SU-DHL-6 (cell line): Measurements from ENCODE around the gene KIAA1586.

Source experiments
- H2AFZ ChIP-seq: fragments of 200-600 bp; sonication (generic); 2 replicates; pipeline ENCODE4 v1.6.1; 2014; ENCODE audit warnings: low read depth, mild to moderate bottlenecking, moderate library complexity, mixed read lengths, antibody characterized with exemption, low read length; ENCODE audit not compliant: severe bottlenecking
- H3F3A ChIP-seq: fragments of 200-600 bp; shearing (Covaris generic); 2 replicates; pipeline ENCODE4 v1.6.0; 2016; ENCODE audit warnings: antibody characterized with exemption, mild to moderate bottlenecking; ENCODE audit not compliant: insufficient read depth
- H3K27ac ChIP-seq: fragments of 200-600 bp; sonication (generic); 2 replicates; pipeline ENCODE4 v1.5.1; 2016; ENCODE audit warnings: low read depth, mild to moderate bottlenecking, low read length, moderate library complexity, mixed read lengths
- H3K27me3 ChIP-seq: fragments of 200-600 bp; sonication (generic), shearing (Covaris generic); 2 replicates; pipeline ENCODE4 v1.6.0; 2014; ENCODE audit warnings: mild to moderate bottlenecking, low read length
- H3K36me3 ChIP-seq: fragments of 200-600 bp; sonication (generic); 2 replicates; pipeline ENCODE4 v1.6.1; 2014; ENCODE audit warnings: mild to moderate bottlenecking, low read length, mixed read lengths
- H3K4me2 ChIP-seq: fragments of 300-600, 200-600 bp; shearing (Covaris generic), sonication (generic); 2 replicates; pipeline ENCODE4 v1.6.0; 2014; ENCODE audit warnings: low read length, low read depth, mild to moderate bottlenecking; ENCODE audit not compliant: poor library complexity, severe bottlenecking
- H3K4me3 ChIP-seq: fragments of 200-600 bp; sonication (generic); 2 replicates; pipeline ENCODE4 v1.5.1; 2014; ENCODE audit warnings: antibody characterized with exemption, low read length, mild to moderate bottlenecking, mixed read lengths; ENCODE audit not compliant: insufficient read depth, poor library complexity, severe bottlenecking
- H3K79me2 ChIP-seq: fragments of 200-600 bp; sonication (generic); 2 replicates; pipeline ENCODE4 v1.6.1; 2014; ENCODE audit warnings: mild to moderate bottlenecking, low read length, moderate library complexity; ENCODE audit not compliant: insufficient read depth
- H3K9ac ChIP-seq: fragments of 200-600 bp; sonication (generic); 2 replicates; pipeline ENCODE4 v1.7.0; 2014; ENCODE audit warnings: mild to moderate bottlenecking, low read length
- H3K9me2 ChIP-seq: fragments of 200-600 bp; sonication (generic); replicated peaks from 2 replicates; pipeline ENCODE4 v1.6.1; 2014; ENCODE audit warnings: low read length; ENCODE audit not compliant: insufficient read depth
- H3K9me3 ChIP-seq: fragments of 200-600 bp; sonication (generic); 2 replicates; pipeline ENCODE4 v1.6.1; 2014; ENCODE audit warnings: low read length, mixed read lengths; ENCODE audit not compliant: insufficient read depth
- H4K20me1 ChIP-seq: fragments of 200-600 bp; sonication (generic); 2 replicates; pipeline ENCODE4 v1.6.1; 2014; ENCODE audit warnings: low read depth, mild to moderate bottlenecking, antibody characterized with exemption, low read length, moderate library complexity, mixed read lengths
- CTCF ChIP-seq: fragments of 200-600 bp; sonication (generic); IDR thresholded peaks from one replicate; pipeline ENCODE4 v1.5.1; 2017; ENCODE audit warnings: antibody characterized with exemption, mild to moderate bottlenecking, low read length, moderate library complexity; ENCODE audit not compliant: insufficient read depth, poor library complexity, severe bottlenecking
- EZH2phosphoT487 ChIP-seq: fragments of 200-600 bp; sonication (generic), shearing (Covaris generic); conservative IDR thresholded peaks from 2 replicates; pipeline ENCODE4 v1.6.1; 2018; ENCODE audit warnings: mild to moderate bottlenecking, antibody characterized with exemption, low read length, moderate library complexity, mixed read lengths

KIAA1586 gene

DNA sequence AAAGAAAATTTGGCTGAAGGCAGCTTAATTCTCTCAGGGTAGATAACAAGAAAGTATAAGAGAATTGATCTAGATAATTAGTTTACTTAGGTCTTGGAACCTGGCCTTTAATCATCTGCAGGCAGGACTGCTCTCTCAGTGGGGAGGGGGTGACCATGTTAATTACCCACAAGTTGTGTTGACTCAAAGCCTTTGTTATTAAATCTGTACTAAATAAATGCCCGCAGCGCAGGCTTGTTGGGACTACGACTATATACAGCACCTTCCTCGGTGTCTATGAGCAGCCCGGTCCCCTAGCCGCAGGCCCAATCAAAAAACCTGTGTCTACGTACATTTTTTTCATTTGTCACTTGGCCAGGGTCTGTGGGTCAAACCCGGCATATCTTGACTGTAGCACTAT lies 27.9 kb downstream of the KIAA1586 start:
- Histone ChIP-seq H3K27ac (no peak overlapping the region), H2AFZ (no peak overlapping the region), H4K20me1 (no peaks in the 10 kb centered on the region), H3K9me2 (no peaks in the 10 kb centered on the region), H3K79me2 (no peaks in the 10 kb centered on the region), H3K27me3 (no peaks in the 10 kb centered on the region), H3F3A (no peaks in the 10 kb centered on the region), H3K36me3 (no peaks in the 10 kb centered on the region), H3K9ac (no peak overlapping the region), H3K9me3 (no peaks in the 10 kb centered on the region), H3K4me3 (no peak overlapping the region), H3K4me2 (no peak overlapping the region)
- TF ChIP-seq CTCF (no peak), EZH2phosphoT487 (no peak)

DNA sequence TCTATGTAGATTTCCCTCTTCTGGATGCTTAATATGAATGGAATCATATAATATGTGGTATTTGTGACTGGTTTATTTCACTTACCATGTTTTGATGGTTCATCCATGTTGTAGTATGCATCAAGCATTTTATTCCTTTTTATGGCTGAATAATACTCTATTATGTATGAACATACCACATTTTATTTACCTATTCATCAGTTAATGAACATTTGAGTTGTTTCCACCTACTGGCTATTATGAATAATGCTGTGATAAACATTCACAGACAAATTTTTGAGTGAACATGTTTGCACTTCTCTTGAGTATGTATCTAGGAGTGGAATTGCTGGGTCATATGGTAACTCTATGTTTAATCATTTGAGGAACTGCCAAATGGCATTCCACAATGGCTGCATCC lies 28.6 kb downstream of the KIAA1586 start:
- Histone ChIP-seq H3K4me3 (no peak overlapping the region), H3K4me2 (no peak overlapping the region), H3K27ac (no peak overlapping the region), H3K9me3 (no peaks in the 10 kb centered on the region), H3K9ac (no peak overlapping the region), H3K36me3 (peaks cover 4% of the 10 kb centered on the region), H4K20me1 (no peaks in the 10 kb centered on the region), H2AFZ (no peak overlapping the region), H3F3A (no peaks in the 10 kb centered on the region), H3K27me3 (no peaks in the 10 kb centered on the region), H3K79me2 (no peaks in the 10 kb centered on the region), H3K9me2 (no peaks in the 10 kb centered on the region)
- TF ChIP-seq EZH2phosphoT487 (no peak), CTCF (no peak)

DNA sequence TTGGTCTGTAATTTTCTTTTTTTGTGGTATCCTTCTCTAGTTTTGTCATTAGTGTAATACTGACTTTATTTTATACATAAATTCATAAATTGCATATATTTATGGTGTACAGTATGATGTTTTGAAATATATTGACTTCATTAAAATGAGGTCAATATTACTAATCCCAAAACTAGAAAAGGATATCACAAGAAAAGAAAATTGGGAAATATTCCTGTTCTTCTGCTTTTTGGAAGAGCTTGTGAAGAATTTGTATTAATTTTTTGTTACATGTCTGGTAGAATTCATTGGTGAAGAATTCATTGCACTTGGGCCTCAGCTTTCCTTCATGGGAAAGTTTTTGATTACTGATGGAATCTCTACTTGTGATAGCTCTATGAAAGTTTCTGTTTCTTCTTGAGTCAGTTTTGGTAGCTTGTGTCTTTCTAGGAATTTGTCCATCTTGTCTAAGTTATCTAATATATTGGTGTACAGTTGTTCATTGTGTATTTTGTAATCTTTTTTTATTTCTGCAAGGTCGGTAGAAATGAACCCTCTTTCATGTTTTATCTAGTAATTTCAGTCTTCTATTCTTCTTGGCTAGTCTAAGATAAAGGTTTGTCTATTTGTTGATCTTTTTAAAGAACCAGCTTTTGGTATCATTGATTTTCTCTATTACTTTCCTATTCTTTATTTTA lies 32.2 kb downstream of the KIAA1586 start:
- Histone ChIP-seq H3K27me3 (no peaks in the 10 kb centered on the region), H3K36me3 (peaks cover 6% of the 10 kb centered on the region), H2AFZ (no peak overlapping the region), H3K9ac (no peak overlapping the region), H3K27ac (no peak overlapping the region), H3K4me2 (no peak overlapping the region), H3K4me3 (no peak overlapping the region), H3F3A (no peaks in the 10 kb centered on the region), H3K9me3 (no peaks in the 10 kb centered on the region), H3K79me2 (no peaks in the 10 kb centered on the region), H3K9me2 (no peaks in the 10 kb centered on the region), H4K20me1 (no peaks in the 10 kb centered on the region)
- no peak for TF ChIP-seq CTCF
- no peak for TF ChIP-seq EZH2phosphoT487
